ENCODE measurements around the gene ADAMTS3.

The ADAMTS3 gene

GRCh38 chr4:72274251-72274650 is 294.8 kb downstream of the ADAMTS3 start:
- no peak for DNase-seq

DNA sequence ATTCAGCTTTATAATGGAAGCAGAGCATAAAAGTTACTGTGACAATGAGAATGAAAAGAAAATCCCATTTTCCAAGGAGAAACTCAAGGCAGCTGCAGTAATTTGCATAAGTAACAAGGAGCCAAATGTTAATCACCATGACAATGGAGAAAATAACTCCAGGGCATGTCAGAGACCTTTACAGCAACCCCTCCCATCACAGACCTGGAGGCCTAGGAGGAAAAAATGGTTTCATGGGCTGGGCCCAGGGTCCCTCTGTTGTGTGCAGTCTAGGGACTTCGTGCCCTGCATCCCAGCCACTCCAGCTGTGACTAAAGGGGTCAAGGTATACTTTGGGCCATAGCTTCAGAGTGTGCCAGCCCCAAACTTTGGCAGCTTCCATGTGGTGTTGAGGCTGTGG is 313.8 kb downstream of the ADAMTS3 start:
- no peak for DNase-seq

- DNase-seq: no peak
These were observed 325.4 kb downstream of the ADAMTS3 start for GRCh38 chr4:72243641-72244040.

- no peak for DNase-seq
These were observed 329.4 kb downstream of the ADAMTS3 start for GRCh38 chr4:72239487-72240116.
